K562 (cell line): ENCODE measurements around the gene GALNT12. TPM values are rescaled to one million over a fixed set of nuclear protein-coding genes. Genes with fewer than 3 reads are reported as not detected.

Experiments
- ATAC-seq: fragments of 200-7000 bp; cut with Tn5 transposase; 3 replicates; pipeline ENCODE4 v1.9.1; 2020; ENCODE audit warnings: moderate library complexity
- BruUV-seq: library from RNA; stranded (reverse); fragments of 400-500 nt; replicated peaks from 2 replicates; lab custom pipeline; 2021; lab: Mats Ljungman, UMichigan
- CTCF ChIA-PET: fragments of 300-600 bp; formaldehyde crosslinking; extraction: SDS; loops from one replicate; lab custom pipeline; 2021; ENCODE audit warnings: low intra/inter-chr PET ratio; lab: Yijun Ruan, JAX
- POLR2A ChIA-PET: fragments of 300-600, 350-650 bp; sonication (Branson Sonifier 250); formaldehyde crosslinking; extraction: SDS; loops from one replicate; lab custom pipeline; 2021; ENCODE audit warnings: antibody characterized with exemption, inconsistent platforms; lab: Yijun Ruan, JAX
- DNase-seq, 4 experiments: peaks; one replicate each; pipeline versions ENCODE4 v3.0.0 to v3.0.0-alpha.2; 2011 to 2018; ENCODE audit warnings: low spot score in 3 of 4, mixed read lengths in 3 of 4; ENCODE audit errors: extremely low read depth in 1 of 4
- FAIRE-seq: peaks from 2 replicates; lab custom pipeline; 2011; peaks lifted over from hg19 to GRCh38; lab: Jason Lieb, UNC
- H2AFZ ChIP-seq: 2 replicates; pipeline ENCODE4 v1.6.0; 2011; ENCODE audit warnings: low read depth, low read length, control low read depth, inconsistent platforms
- H3K27ac ChIP-seq: fragments of 200-600 bp; 3 replicates; pipeline ENCODE4 v1.8.0; 2011; ENCODE audit warnings: low read depth, mild to moderate bottlenecking, control low read depth, inconsistent platforms, low read length, moderate library complexity, mixed read lengths; ENCODE audit errors: extremely low read depth
- H3K27me3 ChIP-seq, 2 experiments: fragments of 300-600 bp in 1 of 2; 2 replicates in 1 of 2; 3 replicates in 1 of 2; pipeline versions ENCODE4 v1.6.0 to v1.8.0; 2011; ENCODE audit warnings: inconsistent platforms in 2 of 2, low read length in 2 of 2, mild to moderate bottlenecking in 1 of 2, mixed read lengths in 1 of 2, moderate library complexity in 1 of 2; ENCODE audit not compliant: control insufficient read depth in 2 of 2, insufficient read depth in 2 of 2
- H3K36me3 ChIP-seq: fragments of 300-600 bp; 3 replicates; pipeline ENCODE4 v1.8.0; 2011; ENCODE audit warnings: mild to moderate bottlenecking, low read length, inconsistent platforms; ENCODE audit not compliant: control insufficient read depth, insufficient read depth
- H3K4me1 ChIP-seq, 2 experiments: fragments of 200-600 bp in 1 of 2; replicated peaks in 1 of 2; 2 replicates in 1 of 2; 3 replicates in 1 of 2; pipeline versions ENCODE4 v1.5.1 to v1.8.0; 2011; ENCODE audit warnings: inconsistent platforms in 2 of 2, low read length in 2 of 2, mild to moderate bottlenecking in 1 of 2, mixed read lengths in 1 of 2, moderate library complexity in 1 of 2; ENCODE audit not compliant: control insufficient read depth in 2 of 2, insufficient read depth in 2 of 2
- H3K4me2 ChIP-seq: 2 replicates; pipeline ENCODE4 v1.6.1; 2011; ENCODE audit warnings: low read length, control low read depth, inconsistent platforms, mixed read lengths; ENCODE audit not compliant: insufficient read depth
- H3K4me3 ChIP-seq: fragments of 200-600 bp; sonication (generic), shearing (Covaris generic); 2 replicates; pipeline ENCODE4 v1.5.1; 2016; ENCODE audit warnings: control low read depth, inconsistent platforms
- H3K79me2 ChIP-seq: fragments of 200-600 bp; 3 replicates; pipeline ENCODE4 v1.8.0; 2011; ENCODE audit warnings: low read length, inconsistent platforms; ENCODE audit not compliant: control insufficient read depth, insufficient read depth
- H3K9ac ChIP-seq, 2 experiments: 2 replicates each; pipeline versions ENCODE4 v1.6.0 to v1.6.1; 2011; ENCODE audit warnings: low read depth in 2 of 2, low read length in 2 of 2, control low read depth in 1 of 2, inconsistent platforms in 1 of 2, mild to moderate bottlenecking in 1 of 2, mixed read lengths in 1 of 2; ENCODE audit not compliant: insufficient read depth in 1 of 2
- H3K9me1 ChIP-seq: one replicate; pipeline ENCODE4 v1.6.0; 2011; ENCODE audit warnings: inconsistent platforms, mild to moderate bottlenecking, low read length, moderate library complexity; ENCODE audit not compliant: control insufficient read depth, insufficient read depth
- H3K9me3 ChIP-seq: replicated peaks from 2 replicates; pipeline ENCODE4 v1.5.1; 2011; ENCODE audit warnings: low read depth, low read length, inconsistent platforms; ENCODE audit not compliant: control insufficient read depth, insufficient read depth
- H4K20me1 ChIP-seq: replicated peaks from 2 replicates; pipeline ENCODE4 v1.6.1; 2011; ENCODE audit warnings: low read length, inconsistent platforms, mixed read lengths; ENCODE audit not compliant: control insufficient read depth, insufficient read depth
- DACH1 ChIP-seq: fragments of 450-650 bp; IDR thresholded peaks from 2 replicates; pipeline ENCODE4 v1.6.1; 2018; ENCODE audit not compliant: partially characterized antibody
- HDAC1 ChIP-seq, 2 experiments: fragments of 450-650 bp; IDR thresholded peaks; 2 replicates each; pipeline ENCODE4 v1.6.1; 2016 to 2017; ENCODE audit warnings: inconsistent platforms in 1 of 2, mild to moderate bottlenecking in 1 of 2, moderate library complexity in 1 of 2
- HMG20A ChIP-seq: fragments of 450-650 bp; formaldehyde crosslinking; conservative IDR thresholded peaks from 2 replicates; pipeline ENCODE4 v1.4.0; 2020; ENCODE audit warnings: mild to moderate bottlenecking, mixed read lengths
- HSF4 ChIP-seq: fragments of 250-450 bp; sonication (Bioruptor Pico); IDR thresholded peaks from 2 replicates; pipeline ENCODE4 v2.1.2; 2022; ENCODE audit warnings: mild to moderate bottlenecking, moderate library complexity, borderline replicate concordance
- NCOA1 ChIP-seq: fragments of 450-650 bp; IDR thresholded peaks from 2 replicates; pipeline ENCODE4 v1.6.1; 2016; ENCODE audit warnings: low read depth
- NFXL1 ChIP-seq: fragments of 450-650 bp; formaldehyde crosslinking; IDR thresholded peaks from 2 replicates; pipeline ENCODE4 v1.4.0; 2021; ENCODE audit warnings: mild to moderate bottlenecking
- NR3C1 ChIP-seq: sonication (generic); formaldehyde crosslinking; IDR thresholded peaks from 2 replicates; pipeline ENCODE4 v1.8.1; 2022; ENCODE audit warnings: missing genetic modification reagents
- PHB2 ChIP-seq: fragments of 450-650 bp; IDR thresholded peaks from 2 replicates; pipeline ENCODE4 v1.6.1; 2017; ENCODE audit warnings: low read depth
- RCOR1 ChIP-seq, 2 experiments: IDR thresholded peaks; 2 replicates each; pipeline ENCODE4 v1.6.1; 2012; ENCODE audit warnings: low read depth in 2 of 2, low read length in 2 of 2, borderline replicate concordance in 1 of 2, improper control_type of control experiment in 1 of 2
- SMARCE1 ChIP-seq: fragments of 450-650 bp; IDR thresholded peaks from 2 replicates; pipeline ENCODE4 v1.7.1; 2016; ENCODE audit warnings: mild to moderate bottlenecking
- STAG1 ChIP-seq: sonication (generic); formaldehyde crosslinking; IDR thresholded peaks from 2 replicates; pipeline ENCODE4 v1.5.0; 2020; ENCODE audit warnings: missing genetic modification reagents, borderline replicate concordance
- STAT5A ChIP-seq: IDR thresholded peaks from 2 replicates; pipeline ENCODE4 v1.6.1; 2012; ENCODE audit warnings: low read length, inconsistent platforms, borderline replicate concordance
- ZNF165 ChIP-seq: fragments of 250-450 bp; sonication (Bioruptor Pico); IDR thresholded peaks from 2 replicates; pipeline ENCODE4 v1.4.0; 2020; ENCODE audit warnings: borderline replicate concordance
- ZNF780A ChIP-seq: fragments of 250-450 bp; sonication (Bioruptor Pico); IDR thresholded peaks from 2 replicates; pipeline ENCODE4 v1.5.0; 2021; ENCODE audit warnings: mild to moderate bottlenecking
- WGBS: fragments of 100-300 bp; shearing (Covaris generic); methylation state at CpG from one replicate; pipeline ENCODE4 v1.1.6; 2016; ENCODE audit warnings: low coverage, mixed read lengths; ENCODE audit not compliant: insufficient coverage; ENCODE audit errors: missing lambda C conversion rate; 5-methylcytosine and 5-hydroxymethylcytosine counted together
- in situ Hi-C: fragments of 300-500 bp; cut with MboI; formaldehyde crosslinking; loops from 4 replicates; pipeline ENCODE4 v1.15.0; 2018; ENCODE audit warnings: inconsistent platforms, mixed read lengths
- intact Hi-C: fragments of 100-400 bp; cut with micrococcal nuclease; formaldehyde crosslinking; loops from 2 replicates; pipeline ENCODE4 v1.14.2; 2022
- polyA plus RNA-seq, 8 experiments: library from polyadenylated mRNA; depleted of rRNA in 4 of 8; stranded (reverse) in 5 of 8; unstranded in 3 of 8; fragments of >200 nt; fragmentation: Nextera tagmentation in 2 of 8; fragmentation: Illumina TruSeq in 1 of 8; extraction: Ambion mirVana in 2 of 8; extraction: Trizol in 1 of 8; gene quantifications; 2 replicates each; pipeline versions ENCODE4 v1.2.1 to v1.2.3, GENCODE V29; 2011 to 2014; ENCODE audit warnings: inconsistent platforms in 1 of 8, missing spikeins in 1 of 8
- total RNA-seq, 7 experiments: library from RNA; depleted of rRNA in 6 of 7; stranded (reverse); fragments of >200 nt in 6 of 7; fragmentation: Illumina TruSeq in 2 of 7; extraction: Trizol in 2 of 7; gene quantifications; 2 replicates each; pipeline versions ENCODE4 v1.2.1 to v1.2.3, GENCODE V29; 2011 to 2021; ENCODE audit warnings: low replicate concordance in 1 of 7
- TF ChIP-seq, protein P1 (sequence below): fragments of 250-450 bp; sonication (Bioruptor Pico); IDR thresholded peaks from 2 replicates; pipeline ENCODE4 v1.8.0; 2022; ENCODE audit warnings: moderate library complexity, mild to moderate bottlenecking, inconsistent platforms
- TF ChIP-seq, protein P2 (sequence below), 2 experiments: fragments of 450-650 bp; IDR thresholded peaks; 2 replicates each; pipeline ENCODE4 v1.6.1; 2018; ENCODE audit warnings: mild to moderate bottlenecking in 2 of 2, low read depth in 1 of 2; ENCODE audit not compliant: partially characterized antibody in 2 of 2

Gene GALNT12
- total and polyA plus RNA-seq, 9 of the 15 experiments (the other 6 are each of a cell fraction or from before 2014, with no cell fraction given), result 29.7 to 82.9 (median 44.2) TPM

- no peak overlapping the region for H3K27ac ChIP-seq
- H4K20me1 ChIP-seq, result peaks cover 9% of the 10 kb centered on the region; the same call in 1 of the 2 replicates
- ChIA-PET POLR2A (interaction anchor here (0.9 to 1.0 kb wide), 2 partner anchors 9 to 15 kb away, joined by 3 read pairs; no protein-coding TSS in a partner anchor), CTCF (no interaction called here)
- no peak overlapping the region for H2AFZ ChIP-seq
- no peaks in the 10 kb centered on the region for H3K79me2 ChIP-seq
- H3K9me1 ChIP-seq, result no peaks in the 10 kb centered on the region
- DNase-seq, result no peak
- in situ Hi-C loops (loop anchor here (10.0 to 25.0 kb wide), 2 partner anchors 464 to 867 kb away; partner anchors contain the start of gene TRMO), intact Hi-C loops (loop anchor here (5.0 kb wide), 1 partner anchor 242 kb away; no protein-coding TSS in a partner anchor)
- ATAC-seq, result no peak
- BruUV-seq, result no TSS peak
- H3K27me3 ChIP-seq, result no peaks in the 10 kb centered on the region
- peaks cover 79% of the 10 kb centered on the region for H3K36me3 ChIP-seq
- no peaks in the 10 kb centered on the region for H3K9me3 ChIP-seq
- no peak overlapping the region for H3K4me3 ChIP-seq
- no peak for FAIRE-seq
- H3K4me1 ChIP-seq, result peaks cover 9 to 10% of the 10 kb centered on the region in 2 experiments; a peak in 4 of 5 replicates
- no peak overlapping the region for H3K4me2 ChIP-seq
- H3K9ac ChIP-seq, result no peak overlapping the region; a peak in 1 of 4 replicates
- 69% methylated on average over 8 of the region's 8 CpGs for WGBS
- TF ChIP-seq STAG1 (CRISPR knock-in tag) (no peak), HDAC1 (IDR thresholded peaks at IDR 0.05) (no peak), HMG20A (CRISPR knock-in tag) (no peak), ZNF165 (CRISPR knock-in tag) (no peak), STAT5A (no peak), ZNF780A (CRISPR knock-in tag) (no peak), HSF4 (no peak), NR3C1 (no peak), NFXL1 (CRISPR knock-in tag) (no peak), DACH1 (no peak), PHB2 (no peak), RCOR1 (IDR thresholded peaks at IDR 0.05; ENCODE audit: borderline replicate concordance in 1 of 2, low read depth in 2 of 2, low read length in 2 of 2) (no peak), NCOA1 (no peak), SMARCE1 (no peak)
- TF ChIP-seq, protein P1, sequence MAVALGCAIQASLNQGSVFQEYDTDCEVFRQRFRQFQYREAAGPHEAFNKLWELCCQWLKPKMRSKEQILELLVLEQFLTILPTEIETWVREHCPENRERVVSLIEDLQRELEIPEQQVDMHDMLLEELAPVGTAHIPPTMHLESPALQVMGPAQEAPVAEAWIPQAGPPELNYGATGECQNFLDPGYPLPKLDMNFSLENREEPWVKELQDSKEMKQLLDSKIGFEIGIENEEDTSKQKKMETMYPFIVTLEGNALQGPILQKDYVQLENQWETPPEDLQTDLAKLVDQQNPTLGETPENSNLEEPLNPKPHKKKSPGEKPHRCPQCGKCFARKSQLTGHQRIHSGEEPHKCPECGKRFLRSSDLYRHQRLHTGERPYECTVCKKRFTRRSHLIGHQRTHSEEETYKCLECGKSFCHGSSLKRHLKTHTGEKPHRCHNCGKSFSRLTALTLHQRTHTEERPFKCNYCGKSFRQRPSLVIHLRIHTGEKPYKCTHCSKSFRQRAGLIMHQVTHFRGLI, result no peak
- TF ChIP-seq, protein P2, sequence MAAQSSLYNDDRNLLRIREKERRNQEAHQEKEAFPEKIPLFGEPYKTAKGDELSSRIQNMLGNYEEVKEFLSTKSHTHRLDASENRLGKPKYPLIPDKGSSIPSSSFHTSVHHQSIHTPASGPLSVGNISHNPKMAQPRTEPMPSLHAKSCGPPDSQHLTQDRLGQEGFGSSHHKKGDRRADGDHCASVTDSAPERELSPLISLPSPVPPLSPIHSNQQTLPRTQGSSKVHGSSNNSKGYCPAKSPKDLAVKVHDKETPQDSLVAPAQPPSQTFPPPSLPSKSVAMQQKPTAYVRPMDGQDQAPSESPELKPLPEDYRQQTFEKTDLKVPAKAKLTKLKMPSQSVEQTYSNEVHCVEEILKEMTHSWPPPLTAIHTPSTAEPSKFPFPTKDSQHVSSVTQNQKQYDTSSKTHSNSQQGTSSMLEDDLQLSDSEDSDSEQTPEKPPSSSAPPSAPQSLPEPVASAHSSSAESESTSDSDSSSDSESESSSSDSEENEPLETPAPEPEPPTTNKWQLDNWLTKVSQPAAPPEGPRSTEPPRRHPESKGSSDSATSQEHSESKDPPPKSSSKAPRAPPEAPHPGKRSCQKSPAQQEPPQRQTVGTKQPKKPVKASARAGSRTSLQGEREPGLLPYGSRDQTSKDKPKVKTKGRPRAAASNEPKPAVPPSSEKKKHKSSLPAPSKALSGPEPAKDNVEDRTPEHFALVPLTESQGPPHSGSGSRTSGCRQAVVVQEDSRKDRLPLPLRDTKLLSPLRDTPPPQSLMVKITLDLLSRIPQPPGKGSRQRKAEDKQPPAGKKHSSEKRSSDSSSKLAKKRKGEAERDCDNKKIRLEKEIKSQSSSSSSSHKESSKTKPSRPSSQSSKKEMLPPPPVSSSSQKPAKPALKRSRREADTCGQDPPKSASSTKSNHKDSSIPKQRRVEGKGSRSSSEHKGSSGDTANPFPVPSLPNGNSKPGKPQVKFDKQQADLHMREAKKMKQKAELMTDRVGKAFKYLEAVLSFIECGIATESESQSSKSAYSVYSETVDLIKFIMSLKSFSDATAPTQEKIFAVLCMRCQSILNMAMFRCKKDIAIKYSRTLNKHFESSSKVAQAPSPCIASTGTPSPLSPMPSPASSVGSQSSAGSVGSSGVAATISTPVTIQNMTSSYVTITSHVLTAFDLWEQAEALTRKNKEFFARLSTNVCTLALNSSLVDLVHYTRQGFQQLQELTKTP (IDR thresholded peaks at IDR 0.05; ENCODE audit: low read depth in 1 of 2, partially characterized antibody in 2 of 2), result no peak
Measured at GRCh38 chr9:98778711-98779530, 28.5 kb upstream of the GALNT12 start.
